ENCODE measurements around the gene CCDC6. TPM values are rescaled to one million over a fixed set of nuclear protein-coding genes. Genes with fewer than 3 reads are reported as not detected.
"Not testable (repeated sequence)": the region's sequence is repeated elsewhere in the genome, so short reads cannot be mapped to it uniquely, and the experiment has no call there.

The CCDC6 gene
- total and polyA plus RNA-seq, 2 of the 8 experiments (the other 6 are each of a cell fraction or from before 2014, with no cell fraction given), result 42.2 to 74.4 TPM

GRCh38 chr10:59788914-59789313 lies 117.4 kb downstream of the CCDC6 start:
- DNase-seq (ENCODE audit: low read depth in 1 of 2, low spot score in 2 of 2); H4K91ac ChIP-seq (replicated peaks; ENCODE audit: insufficient read length, low read length); H3K56ac ChIP-seq (replicated peaks; ENCODE audit: insufficient read length, low read depth, low read length); H2BK120ac ChIP-seq (replicated peaks; ENCODE audit: low read depth, low read length); H4K5ac ChIP-seq (ENCODE audit: insufficient read length, low read depth, low read length); H3K4me2 ChIP-seq (ENCODE audit: insufficient read depth in 1 of 2, low read depth in 2 of 2, low read length in 2 of 2); H3K14ac ChIP-seq (ENCODE audit: insufficient read length); H2BK12ac ChIP-seq (ENCODE audit: low read depth, low read length); H3K79me2 ChIP-seq (ENCODE audit: control insufficient read depth in 1 of 2, insufficient read depth in 2 of 2, low read length in 2 of 2); H3K23me2 ChIP-seq (ENCODE audit: low read depth, low read length); H2BK20ac ChIP-seq (ENCODE audit: low read length); H2AK5ac ChIP-seq (ENCODE audit: low read depth, low read length); H3K27ac ChIP-seq (ENCODE audit: low read depth, low read length); H3K9me3 ChIP-seq (ENCODE audit: insufficient read depth in 2 of 2, low read depth in 1 of 2, low read length in 1 of 2); POLR2A ChIA-PET (ENCODE audit: partially characterized antibody); H3K4me3 ChIP-seq (ENCODE audit: extremely low read depth in 1 of 4, insufficient read depth in 2 of 4, low read depth in 3 of 4, low read length in 4 of 4); H3K79me1 ChIP-seq (ENCODE audit: low read depth, low read length); H3K4me1 ChIP-seq (replicated peaks in 1 of 4; ENCODE audit: control insufficient read depth in 3 of 4, insufficient read depth in 4 of 4, low read length in 3 of 4); H2BK15ac ChIP-seq (ENCODE audit: low read length); H3K27me3 ChIP-seq (replicated peaks in 1 of 4; ENCODE audit: control insufficient read depth in 3 of 4, extremely low read depth in 1 of 4, insufficient read depth in 3 of 4, low read length in 3 of 4); H4K8ac ChIP-seq (ENCODE audit: extremely low read depth, insufficient read depth, low read length); H2AFZ ChIP-seq (ENCODE audit: low read length); H3K23ac ChIP-seq (ENCODE audit: insufficient read length); H3K9ac ChIP-seq (replicated peaks in 1 of 4; ENCODE audit: extremely low read depth in 1 of 4, low read depth in 3 of 4, low read length in 3 of 4); H2BK5ac ChIP-seq (ENCODE audit: low read depth, low read length); H4K20me1 ChIP-seq (replicated peaks in 1 of 2; ENCODE audit: control insufficient read depth in 1 of 2, insufficient read depth in 2 of 2, low read length in 2 of 2); H3K4ac ChIP-seq (replicated peaks; ENCODE audit: insufficient read length, low read depth, low read length); H3K18ac ChIP-seq (ENCODE audit: extremely low read depth, low read length): not testable (repeated sequence)
- peaks cover 4 to 38% (median 17%) of the 10 kb centered on the region in 4 experiments for H3K36me3 ChIP-seq (ENCODE audit: control insufficient read depth in 2 of 4, insufficient read depth in 4 of 4, low read length in 3 of 4)
- peak; percentile 55 for FAIRE-seq
- 75% methylated on average over 3 of the region's 5 CpGs; no CpG with 5 or more reads in 1 of the 2 experiments for WGBS, 2 experiments (ENCODE audit: extremely low coverage in 1 of 2, insufficient coverage in 1 of 2, insufficient read length in 1 of 2, insufficient replicate concordance in 2 of 2, low coverage in 1 of 2, low lambda C conversion rate in 2 of 2, missing lambda C conversion rate in 1 of 2)
- CTCF ChIA-PET (ENCODE audit: partially characterized antibody), result interaction anchor here (1.1 kb wide), 1 partner anchor 16 kb away, joined by 3 read pairs; no protein-coding TSS in a partner anchor

Measured in H1 (cell line).